Epithelial cell of alveolus of lung (primary cell): ENCODE results near the gene C2orf68. TPM values are rescaled to one million over a fixed set of nuclear protein-coding genes. Genes with fewer than 3 reads are reported as not detected.

Source experiments
- total RNA-seq: library from RNA; depleted of rRNA; stranded (reverse); fragments of >200 nt; gene quantifications from 2 replicates; pipeline ENCODE4 v1.2.1, GENCODE V29; 2015

C2orf68 gene
- total RNA-seq = 14.6 and 16.2 TPM in 2 replicates

DNA sequence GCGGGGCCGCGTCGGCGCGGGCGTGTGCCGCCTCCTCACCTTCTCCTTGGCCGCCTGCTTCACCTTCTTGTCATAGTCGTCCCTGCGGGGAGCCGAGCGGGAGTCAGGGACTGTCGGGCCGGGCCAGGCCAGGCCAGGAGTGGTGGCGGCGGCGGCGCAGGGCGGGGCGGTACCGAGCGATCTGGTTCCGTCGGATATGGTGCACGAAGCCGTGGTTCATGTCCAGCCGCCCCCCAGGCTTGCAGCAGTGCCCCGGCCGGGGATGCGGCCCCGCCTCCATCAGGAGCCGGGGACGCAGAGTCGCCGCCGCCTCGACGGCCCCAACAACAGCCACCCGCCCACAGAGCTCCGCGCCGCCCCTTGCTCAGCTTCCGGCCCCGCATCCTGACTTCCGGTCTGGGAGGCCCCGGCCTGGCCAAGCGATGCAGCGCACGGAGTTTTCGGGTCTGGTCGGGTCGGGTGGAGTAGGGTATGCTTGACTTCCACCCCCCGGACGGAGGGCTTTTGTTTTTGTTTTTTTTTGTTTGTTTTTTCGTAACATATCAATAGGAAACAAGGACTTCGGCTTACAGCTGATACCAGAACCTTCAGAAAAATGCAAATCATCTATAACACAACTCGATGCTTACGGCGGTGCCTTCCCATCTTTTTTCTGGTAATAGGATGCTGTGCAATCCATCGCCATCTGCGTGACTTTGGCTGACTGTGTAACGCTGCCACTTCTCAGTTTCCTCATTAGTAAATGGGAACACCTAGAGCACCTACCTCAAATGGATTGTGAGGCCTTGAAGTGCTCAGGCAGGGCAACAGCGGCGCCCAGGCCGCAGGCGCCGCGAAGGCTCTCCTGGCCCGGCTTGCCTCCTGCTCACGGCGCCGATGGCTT, at the start of gene C2orf68:
Gene C2orf68, minus strand, starts transcription at position 362 of the 883 bp plus-strand sequence. Its CDS starts 82 bp downstream, at position 280.

GRCh38 chr2:85602476-85603234, 9.2 kb downstream of the C2orf68 start, which contains the start of gene TMEM150A:
TSS of gene TMEM150A (minus strand) at chr2:85602698. CDS start at chr2:85601948, 750 bp downstream.

DNA sequence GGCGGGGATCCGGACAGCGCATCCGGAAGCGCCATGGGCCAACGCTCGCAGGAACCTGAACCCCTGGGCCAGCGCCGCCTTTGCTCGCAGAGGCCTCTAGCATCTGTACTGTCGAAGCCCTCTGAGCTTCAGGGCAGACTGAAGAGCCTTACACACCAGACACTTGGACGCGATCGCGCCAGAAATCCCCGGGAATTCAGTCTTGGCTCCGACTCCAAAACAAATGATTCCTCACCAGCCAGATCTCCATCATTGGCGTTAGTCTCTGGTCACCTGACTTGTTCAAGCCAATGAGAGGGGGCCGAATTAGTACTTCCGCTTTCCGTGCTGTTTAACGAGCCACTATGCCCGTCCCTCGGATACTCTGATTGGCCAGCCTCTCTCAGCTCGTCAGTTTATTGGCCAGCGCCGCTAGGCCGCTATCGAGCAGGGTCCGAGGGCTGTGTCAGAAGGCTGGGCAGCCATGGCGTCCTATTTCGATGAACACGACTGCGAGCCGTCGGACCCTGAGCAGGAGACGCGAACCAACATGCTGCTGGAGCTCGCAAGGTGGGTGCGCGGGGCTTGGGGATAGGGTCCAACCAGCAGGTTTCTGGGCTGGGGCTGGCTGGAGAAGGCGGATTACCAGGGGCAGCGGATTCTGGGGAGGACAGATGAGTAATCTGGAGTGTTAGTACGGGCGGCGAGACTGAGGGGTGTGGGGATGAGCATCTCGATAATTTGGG, 16.4 kb downstream of the C2orf68 start, which contains the start of gene RNF181:
Gene RNF181, plus strand, starts transcription at position 445 of the 725 bp plus-strand sequence. Its CDS starts 19 bp downstream, at position 464.

DNA sequence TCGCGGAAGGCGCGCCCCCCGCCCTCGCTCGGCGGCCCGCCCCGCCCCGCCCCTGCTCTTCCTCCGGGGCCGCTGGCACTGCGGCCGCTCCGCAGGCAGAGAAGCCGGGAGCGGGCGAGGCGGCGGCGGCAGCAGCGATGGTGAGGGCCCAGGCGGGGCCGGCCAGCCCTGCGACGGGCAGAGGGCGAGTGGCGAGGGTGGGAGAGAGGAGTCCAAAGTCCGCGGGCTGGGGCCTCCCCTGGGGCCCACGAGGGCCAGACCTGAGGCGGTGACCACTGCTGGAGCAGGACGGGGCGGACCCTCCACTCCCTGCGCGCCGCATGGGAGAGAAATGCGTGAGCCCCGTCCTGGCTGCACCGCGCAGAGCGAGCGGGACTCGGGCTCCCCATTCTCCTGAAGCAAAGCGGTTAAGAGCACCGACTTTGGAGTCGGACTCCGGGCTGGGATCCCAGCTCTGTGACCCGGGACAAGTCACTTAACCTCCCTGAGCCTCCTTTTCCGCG, 27.5 kb downstream of the C2orf68 start, which contains the start of gene VAMP5:
Gene VAMP5, plus strand, starts transcription at position 78 of the 503 bp plus-strand sequence. Its CDS starts 60 bp downstream, at position 138.

DNA sequence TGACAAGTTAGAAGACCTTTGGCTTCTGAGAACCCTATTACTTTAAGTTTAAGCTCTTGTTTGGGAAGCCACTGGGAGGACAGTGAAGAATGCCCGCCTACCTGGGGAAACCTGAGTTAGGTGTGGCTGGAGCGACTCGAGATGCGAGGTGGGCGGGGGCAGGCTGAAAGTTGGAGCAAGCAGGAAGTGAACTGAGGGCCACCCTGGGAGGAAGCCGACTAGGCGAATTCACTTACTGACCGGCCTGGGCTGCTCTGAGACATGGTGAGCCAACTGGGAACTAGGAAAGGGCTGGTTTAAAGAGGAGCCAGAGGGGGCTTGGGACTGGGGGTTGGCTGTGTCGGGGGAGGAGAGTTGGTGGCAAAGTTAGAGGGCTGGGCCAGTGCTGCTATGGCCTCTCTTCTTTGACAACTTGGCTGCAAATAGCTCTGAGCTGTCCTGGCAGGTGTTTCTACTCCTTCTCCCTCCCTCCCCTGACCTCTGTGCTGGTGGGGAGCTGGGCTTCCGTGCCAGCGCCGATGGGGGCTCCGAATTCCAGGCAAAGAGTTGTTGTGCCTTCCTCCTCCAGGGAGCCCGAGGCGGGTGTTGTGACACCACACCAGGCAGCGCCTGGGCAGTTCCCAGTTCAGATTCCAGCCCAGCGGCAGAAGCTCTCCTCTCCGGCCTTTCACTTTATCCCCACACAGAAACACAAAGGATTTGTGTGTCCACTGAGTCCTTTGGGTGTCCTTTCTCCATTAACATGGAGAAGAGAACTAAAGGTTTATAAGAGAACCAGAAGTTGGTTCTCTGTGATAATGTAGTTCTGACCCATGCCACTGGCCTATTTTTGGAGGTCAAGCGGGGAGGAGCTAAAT, 34.3 kb downstream of the C2orf68 start, which contains the start of gene VAMP8:
Gene VAMP8, plus strand, starts transcription at position 201 of the 857 bp plus-strand sequence. Its CDS starts 61 bp downstream, at position 262.

GRCh38 chr2:85561280-85562212, 50.3 kb downstream of the C2orf68 start, which contains the start of gene GGCX:
TSS of gene GGCX (minus strand) at chr2:85561493. CDS start at chr2:85561428, 65 bp downstream.

Other genes with a start within 250 kb of the C2orf68 start
- gene CAPG, start 201.7 kb downstream of the C2orf68 start, total RNA-seq = 108 and 196 TPM in 2 replicates
- gene SH2D6, start 193.4 kb downstream of the C2orf68 start, total RNA-seq = 0.13 TPM in 1 of 2 replicates, not detected in the other
- gene MAT2A, start 72.9 kb downstream of the C2orf68 start, total RNA-seq = 46.6 and 56.6 TPM in 2 replicates
- gene GGCX, start 50.6 kb downstream of the C2orf68 start, total RNA-seq = 27.1 and 59.7 TPM in 2 replicates
- 3.2 and 13.1 TPM in 2 replicates for gene VAMP8, start 34.5 kb downstream of the C2orf68 start, total RNA-seq
- gene VAMP5, start 27.6 kb downstream of the C2orf68 start, total RNA-seq = 63.6 and 76.9 TPM in 2 replicates
- 212 and 244 TPM in 2 replicates for gene RNF181, start 16.3 kb downstream of the C2orf68 start, total RNA-seq
- 7.9 and 15.1 TPM in 2 replicates for gene TMEM150A, start 9.4 kb downstream of the C2orf68 start, total RNA-seq
- 49.3 and 68.1 TPM in 2 replicates for gene USP39, start 4.1 kb upstream of the C2orf68 start, total RNA-seq
- gene SFTPB, start 56.1 kb upstream of the C2orf68 start, total RNA-seq = 1.9 TPM in 1 of 2 replicates, not detected in the other
- gene GNLY, start 82.3 kb upstream of the C2orf68 start, total RNA-seq = 0.24 TPM in 1 of 2 replicates, not detected in the other
- 5.3 and 63.2 TPM in 2 replicates for gene ATOH8, start 141.9 kb upstream of the C2orf68 start, total RNA-seq